ENCODE measurements around the gene PTGFRN. TPM values are rescaled to one million over a fixed set of nuclear protein-coding genes. Genes with fewer than 3 reads are reported as not detected.

The PTGFRN gene
- total RNA-seq, 1 donor from 2014 or later, result 91.3 TPM

GRCh38 chr1:116945996-116946395 lies 36.3 kb downstream of the PTGFRN start:
- no peaks in the 10 kb centered on the region for H3K27me3 ChIP-seq (ENCODE audit: control insufficient read depth, insufficient read depth, low read length)
- H3K36me3 ChIP-seq (ENCODE audit: control insufficient read depth, insufficient read depth, low read length), result peaks cover 4% of the 10 kb centered on the region
- TF ChIP-seq CTCF (IDR thresholded peaks at IDR 0.05; ENCODE audit: insufficient read depth, low read length, poor library complexity, severe bottlenecking), result no peak
- H3K4me3 ChIP-seq (ENCODE audit: low read depth, low read length), result no peak overlapping the region
- DNase-seq (ENCODE audit: low read depth), result no peak

- Histone ChIP-seq H3K27me3 (ENCODE audit: control insufficient read depth, insufficient read depth, low read length) (no peaks in the 10 kb centered on the region), H3K4me3 (ENCODE audit: low read depth, low read length) (no peak overlapping the region), H3K36me3 (ENCODE audit: control insufficient read depth, insufficient read depth, low read length) (peaks cover 4% of the 10 kb centered on the region)
- no peak for TF ChIP-seq CTCF (IDR thresholded peaks at IDR 0.05; ENCODE audit: insufficient read depth, low read length, poor library complexity, severe bottlenecking)
- no peak for DNase-seq (ENCODE audit: low read depth)
Measured at GRCh38 chr1:116947092-116947860, 37.6 kb downstream of the PTGFRN start.

GRCh38 chr1:116948046-116948445 lies 38.3 kb downstream of the PTGFRN start:
- no peak for TF ChIP-seq CTCF (IDR thresholded peaks at IDR 0.05; ENCODE audit: insufficient read depth, low read length, poor library complexity, severe bottlenecking)
- no peak for DNase-seq (ENCODE audit: low read depth)
- peaks cover 4% of the 10 kb centered on the region for H3K36me3 ChIP-seq (ENCODE audit: control insufficient read depth, insufficient read depth, low read length)
- H3K27me3 ChIP-seq (ENCODE audit: control insufficient read depth, insufficient read depth, low read length), result no peaks in the 10 kb centered on the region
- no peak overlapping the region for H3K4me3 ChIP-seq (ENCODE audit: low read depth, low read length)

GRCh38 chr1:116948642-116949041 lies 38.9 kb downstream of the PTGFRN start:
- peaks cover 4% of the 10 kb centered on the region for H3K36me3 ChIP-seq (ENCODE audit: control insufficient read depth, insufficient read depth, low read length)

GRCh38 chr1:116949213-116949985 lies 39.7 kb downstream of the PTGFRN start:
- DNase-seq (ENCODE audit: low read depth), result no peak
- Histone ChIP-seq H3K36me3 (ENCODE audit: control insufficient read depth, insufficient read depth, low read length) (peaks cover 4% of the 10 kb centered on the region), H3K27me3 (ENCODE audit: control insufficient read depth, insufficient read depth, low read length) (no peaks in the 10 kb centered on the region), H3K4me3 (ENCODE audit: low read depth, low read length) (no peak overlapping the region)
- TF ChIP-seq CTCF (IDR thresholded peaks at IDR 0.05; ENCODE audit: insufficient read depth, low read length, poor library complexity, severe bottlenecking), result no peak

More at GRCh38 chr1:116948642-116949041, 38.9 kb downstream of the PTGFRN start:
- no peak for TF ChIP-seq CTCF (IDR thresholded peaks at IDR 0.05; ENCODE audit: insufficient read depth, low read length, poor library complexity, severe bottlenecking)
- DNase-seq (ENCODE audit: low read depth), result no peak
- Histone ChIP-seq H3K4me3 (ENCODE audit: low read depth, low read length) (no peak overlapping the region), H3K27me3 (ENCODE audit: control insufficient read depth, insufficient read depth, low read length) (no peaks in the 10 kb centered on the region)

Measured in kidney epithelial cell (primary cell).